ENCODE measurements around the gene DIP2C.

Gene DIP2C

GRCh38 chr10:676178-676577 is 13.3 kb downstream of the DIP2C start:
- H3K79me2 ChIP-seq (ENCODE audit: control insufficient read depth, insufficient read depth, low read length, unreplicated experiment): peaks cover 27% of the 10 kb centered on the region
- no peaks in the 10 kb centered on the region for H3K36me3 ChIP-seq (ENCODE audit: insufficient read depth, low read length)

GRCh38 chr10:675532-675931 is 13.9 kb downstream of the DIP2C start:
- Histone ChIP-seq H3K4me1 (ENCODE audit: control insufficient read depth, insufficient read depth, low read length, unreplicated experiment) (peaks cover 4% of the 10 kb centered on the region), H3K36me3 (ENCODE audit: insufficient read depth, low read length) (no peaks in the 10 kb centered on the region), H3K27ac (ENCODE audit: low read depth, low read length) (no peak overlapping the region), H3K4me3 (ENCODE audit: low read depth, low read length) (no peak overlapping the region), H3K27me3 (ENCODE audit: insufficient read depth, low read length) (no peaks in the 10 kb centered on the region), H2AFZ (ENCODE audit: low read length, unreplicated experiment) (no peak overlapping the region), H3K79me2 (ENCODE audit: control insufficient read depth, insufficient read depth, low read length, unreplicated experiment) (peaks cover 21% of the 10 kb centered on the region)

More at GRCh38 chr10:676178-676577, 13.3 kb downstream of the DIP2C start:
- no peak overlapping the region for H3K4me3 ChIP-seq (ENCODE audit: low read depth, low read length)
- H3K4me1 ChIP-seq (ENCODE audit: control insufficient read depth, insufficient read depth, low read length, unreplicated experiment): peaks cover 4% of the 10 kb centered on the region
- no peak overlapping the region for H2AFZ ChIP-seq (ENCODE audit: low read length, unreplicated experiment)
- H3K27ac ChIP-seq (ENCODE audit: low read depth, low read length): no peak overlapping the region
- H3K27me3 ChIP-seq (ENCODE audit: insufficient read depth, low read length): no peaks in the 10 kb centered on the region

- no peaks in the 10 kb centered on the region for H3K36me3 ChIP-seq (ENCODE audit: insufficient read depth, low read length)
- H3K27me3 ChIP-seq (ENCODE audit: insufficient read depth, low read length): no peaks in the 10 kb centered on the region
- H3K27ac ChIP-seq (ENCODE audit: low read depth, low read length): no peak overlapping the region
- peaks cover 4% of the 10 kb centered on the region for H3K4me1 ChIP-seq (ENCODE audit: control insufficient read depth, insufficient read depth, low read length, unreplicated experiment)
- peaks cover 28% of the 10 kb centered on the region for H3K79me2 ChIP-seq (ENCODE audit: control insufficient read depth, insufficient read depth, low read length, unreplicated experiment)
- no peak overlapping the region for H3K4me3 ChIP-seq (ENCODE audit: low read depth, low read length)
- no peak overlapping the region for H2AFZ ChIP-seq (ENCODE audit: low read length, unreplicated experiment)
Measured at GRCh38 chr10:673492-673891, 16.0 kb downstream of the DIP2C start.

- Histone ChIP-seq H3K27ac (ENCODE audit: low read depth, low read length) (no peak overlapping the region), H3K79me2 (ENCODE audit: control insufficient read depth, insufficient read depth, low read length, unreplicated experiment) (peaks cover 31% of the 10 kb centered on the region), H2AFZ (ENCODE audit: low read length, unreplicated experiment) (no peak overlapping the region), H3K4me1 (ENCODE audit: control insufficient read depth, insufficient read depth, low read length, unreplicated experiment) (peaks cover 4% of the 10 kb centered on the region), H3K27me3 (ENCODE audit: insufficient read depth, low read length) (no peaks in the 10 kb centered on the region), H3K36me3 (ENCODE audit: insufficient read depth, low read length) (no peaks in the 10 kb centered on the region), H3K4me3 (ENCODE audit: low read depth, low read length) (no peak overlapping the region)
Measured at GRCh38 chr10:672992-673391, 16.5 kb downstream of the DIP2C start.

DNA sequence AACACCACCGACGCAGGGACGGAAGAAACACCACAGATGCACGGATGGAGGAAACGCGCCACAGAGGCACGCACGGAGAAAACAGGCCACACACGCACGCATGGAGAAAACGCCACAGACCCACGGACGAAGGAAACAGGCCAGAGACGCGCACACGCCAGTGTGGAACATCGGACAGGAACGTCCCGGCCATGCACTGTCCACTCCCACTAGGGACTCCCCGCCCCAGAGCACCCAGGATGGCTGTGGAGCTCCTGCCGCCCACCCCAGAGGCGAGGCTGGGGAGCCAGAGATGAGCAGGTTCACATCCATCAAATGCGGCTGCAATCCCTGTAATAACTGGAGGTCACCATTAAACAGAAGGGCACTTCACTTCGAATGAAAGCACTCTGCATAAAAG is 17.3 kb downstream of the DIP2C start:
- Histone ChIP-seq H3K4me1 (ENCODE audit: control insufficient read depth, insufficient read depth, low read length, unreplicated experiment) (peaks cover 2% of the 10 kb centered on the region), H3K27ac (ENCODE audit: low read depth, low read length) (no peak overlapping the region), H3K36me3 (ENCODE audit: insufficient read depth, low read length) (no peaks in the 10 kb centered on the region), H3K27me3 (ENCODE audit: insufficient read depth, low read length) (no peaks in the 10 kb centered on the region), H2AFZ (ENCODE audit: low read length, unreplicated experiment) (no peak overlapping the region), H3K79me2 (ENCODE audit: control insufficient read depth, insufficient read depth, low read length, unreplicated experiment) (peaks cover 36% of the 10 kb centered on the region), H3K4me3 (ENCODE audit: low read depth, low read length) (no peak overlapping the region)

DNA sequence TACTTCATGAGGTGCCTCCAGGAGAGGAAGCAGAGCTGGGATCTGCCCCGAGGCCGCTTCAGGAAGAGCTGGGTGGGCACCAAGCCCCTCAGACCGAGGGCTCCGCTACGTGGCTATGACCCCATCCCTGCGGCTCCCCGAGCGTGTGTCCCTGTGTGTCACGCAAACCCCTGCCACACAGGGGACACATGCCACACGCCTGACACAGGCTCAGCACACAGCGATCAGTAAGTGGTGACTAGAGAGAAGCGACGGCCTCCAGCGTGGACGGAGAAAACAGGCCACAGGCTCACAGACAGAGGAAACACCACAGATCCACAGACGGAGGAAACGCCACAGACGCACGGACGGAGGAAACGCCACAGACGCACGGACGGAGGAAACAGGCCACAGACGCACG is 18.5 kb downstream of the DIP2C start:
- no peak overlapping the region for H2AFZ ChIP-seq (ENCODE audit: low read length, unreplicated experiment)

GRCh38 chr10:670038-670437 is 19.4 kb downstream of the DIP2C start:
- Histone ChIP-seq H3K4me1 (ENCODE audit: control insufficient read depth, insufficient read depth, low read length, unreplicated experiment) (no peaks in the 10 kb centered on the region), H3K4me3 (ENCODE audit: low read depth, low read length) (no peak overlapping the region), H3K36me3 (ENCODE audit: insufficient read depth, low read length) (no peaks in the 10 kb centered on the region), H3K79me2 (ENCODE audit: control insufficient read depth, insufficient read depth, low read length, unreplicated experiment) (peaks cover 49% of the 10 kb centered on the region), H3K27me3 (ENCODE audit: insufficient read depth, low read length) (no peaks in the 10 kb centered on the region), H3K27ac (ENCODE audit: low read depth, low read length) (no peak overlapping the region), H2AFZ (ENCODE audit: low read length, unreplicated experiment) (no peak overlapping the region)

More for the DNA sequence above, 18.5 kb downstream of the DIP2C start:
- H3K4me3 ChIP-seq (ENCODE audit: low read depth, low read length): no peak overlapping the region
- H3K79me2 ChIP-seq (ENCODE audit: control insufficient read depth, insufficient read depth, low read length, unreplicated experiment): peaks cover 41% of the 10 kb centered on the region
- no peak overlapping the region for H3K27ac ChIP-seq (ENCODE audit: low read depth, low read length)
- H3K36me3 ChIP-seq (ENCODE audit: insufficient read depth, low read length): no peaks in the 10 kb centered on the region
- H3K4me1 ChIP-seq (ENCODE audit: control insufficient read depth, insufficient read depth, low read length, unreplicated experiment): no peaks in the 10 kb centered on the region
- no peaks in the 10 kb centered on the region for H3K27me3 ChIP-seq (ENCODE audit: insufficient read depth, low read length)

GRCh38 chr10:668786-669485 is 20.5 kb downstream of the DIP2C start:
- H3K79me2 ChIP-seq (ENCODE audit: control insufficient read depth, insufficient read depth, low read length, unreplicated experiment): peaks cover 58% of the 10 kb centered on the region
- H2AFZ ChIP-seq (ENCODE audit: low read length, unreplicated experiment): no peak overlapping the region
- no peaks in the 10 kb centered on the region for H3K36me3 ChIP-seq (ENCODE audit: insufficient read depth, low read length)
- no peak overlapping the region for H3K4me3 ChIP-seq (ENCODE audit: low read depth, low read length)
- H3K4me1 ChIP-seq (ENCODE audit: control insufficient read depth, insufficient read depth, low read length, unreplicated experiment): no peaks in the 10 kb centered on the region
- no peaks in the 10 kb centered on the region for H3K27me3 ChIP-seq (ENCODE audit: insufficient read depth, low read length)
- no peak overlapping the region for H3K27ac ChIP-seq (ENCODE audit: low read depth, low read length)

GRCh38 chr10:667602-668143 is 21.8 kb downstream of the DIP2C start:
- H2AFZ ChIP-seq (ENCODE audit: low read length, unreplicated experiment): no peak overlapping the region
- no peaks in the 10 kb centered on the region for H3K4me1 ChIP-seq (ENCODE audit: control insufficient read depth, insufficient read depth, low read length, unreplicated experiment)
- H3K79me2 ChIP-seq (ENCODE audit: control insufficient read depth, insufficient read depth, low read length, unreplicated experiment): peaks cover 65% of the 10 kb centered on the region
- no peaks in the 10 kb centered on the region for H3K27me3 ChIP-seq (ENCODE audit: insufficient read depth, low read length)
- no peak overlapping the region for H3K27ac ChIP-seq (ENCODE audit: low read depth, low read length)
- H3K36me3 ChIP-seq (ENCODE audit: insufficient read depth, low read length): no peaks in the 10 kb centered on the region
- H3K4me3 ChIP-seq (ENCODE audit: low read depth, low read length): no peak overlapping the region

GRCh38 chr10:667096-667495 is 22.4 kb downstream of the DIP2C start:
- Histone ChIP-seq H3K4me3 (ENCODE audit: low read depth, low read length) (no peak overlapping the region), H3K79me2 (ENCODE audit: control insufficient read depth, insufficient read depth, low read length, unreplicated experiment) (peaks cover 69% of the 10 kb centered on the region), H2AFZ (ENCODE audit: low read length, unreplicated experiment) (no peak overlapping the region), H3K27me3 (ENCODE audit: insufficient read depth, low read length) (no peaks in the 10 kb centered on the region), H3K4me1 (ENCODE audit: control insufficient read depth, insufficient read depth, low read length, unreplicated experiment) (no peaks in the 10 kb centered on the region), H3K36me3 (ENCODE audit: insufficient read depth, low read length) (no peaks in the 10 kb centered on the region), H3K27ac (ENCODE audit: low read depth, low read length) (no peak overlapping the region)

Measured in ACC112 (cell line).